Stimulated activated CD4-positive, alpha-beta T cell treated with anti-CD3 and anti-CD28 coated beads, Interleukin-15, amount 100 ng/mL, for 48 hours (primary cell): ENCODE results near the gene LINGO1.
A peak's percentile ranks its signal among the peaks of the same experiment; 100 is the strongest.

Experiments used
- DNase-seq, 2 donors: peaks; one replicate each; pipeline ENCODE4 v3.0.0-alpha.2; 2020; ENCODE audit warnings: low read depth in 2 of 2

Gene LINGO1, protein sequence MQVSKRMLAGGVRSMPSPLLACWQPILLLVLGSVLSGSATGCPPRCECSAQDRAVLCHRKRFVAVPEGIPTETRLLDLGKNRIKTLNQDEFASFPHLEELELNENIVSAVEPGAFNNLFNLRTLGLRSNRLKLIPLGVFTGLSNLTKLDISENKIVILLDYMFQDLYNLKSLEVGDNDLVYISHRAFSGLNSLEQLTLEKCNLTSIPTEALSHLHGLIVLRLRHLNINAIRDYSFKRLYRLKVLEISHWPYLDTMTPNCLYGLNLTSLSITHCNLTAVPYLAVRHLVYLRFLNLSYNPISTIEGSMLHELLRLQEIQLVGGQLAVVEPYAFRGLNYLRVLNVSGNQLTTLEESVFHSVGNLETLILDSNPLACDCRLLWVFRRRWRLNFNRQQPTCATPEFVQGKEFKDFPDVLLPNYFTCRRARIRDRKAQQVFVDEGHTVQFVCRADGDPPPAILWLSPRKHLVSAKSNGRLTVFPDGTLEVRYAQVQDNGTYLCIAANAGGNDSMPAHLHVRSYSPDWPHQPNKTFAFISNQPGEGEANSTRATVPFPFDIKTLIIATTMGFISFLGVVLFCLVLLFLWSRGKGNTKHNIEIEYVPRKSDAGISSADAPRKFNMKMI

DNA sequence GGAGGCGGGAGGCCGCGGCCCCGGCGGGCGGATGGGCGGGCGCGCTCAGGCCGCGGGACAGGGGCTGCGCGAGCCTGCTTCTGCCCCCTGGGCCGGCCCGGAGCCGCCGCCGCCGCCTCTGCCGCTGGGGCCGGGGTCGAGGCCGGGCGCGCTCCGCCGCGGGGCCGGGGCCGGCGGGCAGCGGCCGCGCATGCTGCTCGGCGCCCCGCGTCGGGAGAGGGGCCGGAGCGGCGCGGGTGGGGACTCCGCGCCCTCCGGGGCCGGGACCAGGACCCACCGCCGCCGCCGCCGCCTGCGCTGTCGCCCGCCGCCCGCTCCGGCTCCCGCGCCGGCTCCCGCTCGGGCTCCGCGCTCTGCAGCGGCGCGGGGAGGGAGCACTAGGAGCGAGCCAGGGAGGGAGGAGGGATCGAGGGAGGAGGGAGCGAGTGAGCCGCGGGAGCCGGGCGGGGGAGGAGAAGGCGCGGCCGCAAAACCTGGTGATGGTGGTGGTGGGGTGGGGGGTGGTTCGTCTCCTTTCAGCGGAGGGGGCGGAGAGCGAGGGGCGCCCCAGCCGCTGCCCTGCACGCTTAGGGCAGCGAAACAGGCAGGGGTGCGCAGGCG, at the start of gene LINGO1:
Gene LINGO1, minus strand, starts transcription at position 379 of the 600 bp plus-strand sequence. CDS start 597 bp downstream, outside the sequence.
- no peak for DNase-seq

DNA sequence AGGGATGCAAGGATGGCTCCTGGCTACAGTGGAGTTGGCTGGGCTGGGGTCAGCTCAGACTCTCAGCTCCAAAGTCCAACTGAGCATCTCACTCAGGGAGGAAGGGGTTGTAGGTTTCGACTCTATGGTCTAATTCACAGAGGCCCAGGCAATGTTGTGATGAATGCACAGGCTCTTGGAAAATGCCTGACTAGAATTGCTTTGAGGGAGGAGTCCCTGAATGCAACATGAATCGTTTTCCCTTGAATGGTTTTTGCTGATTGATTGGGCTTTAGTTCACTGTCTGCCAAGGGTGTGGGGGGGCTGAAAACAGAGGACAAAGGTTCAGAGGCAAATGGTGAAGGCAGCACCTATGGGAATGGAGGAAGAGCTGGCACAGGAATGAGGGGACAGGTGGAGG, 48.6 kb upstream of the LINGO1 start:
- no peak for DNase-seq

DNA sequence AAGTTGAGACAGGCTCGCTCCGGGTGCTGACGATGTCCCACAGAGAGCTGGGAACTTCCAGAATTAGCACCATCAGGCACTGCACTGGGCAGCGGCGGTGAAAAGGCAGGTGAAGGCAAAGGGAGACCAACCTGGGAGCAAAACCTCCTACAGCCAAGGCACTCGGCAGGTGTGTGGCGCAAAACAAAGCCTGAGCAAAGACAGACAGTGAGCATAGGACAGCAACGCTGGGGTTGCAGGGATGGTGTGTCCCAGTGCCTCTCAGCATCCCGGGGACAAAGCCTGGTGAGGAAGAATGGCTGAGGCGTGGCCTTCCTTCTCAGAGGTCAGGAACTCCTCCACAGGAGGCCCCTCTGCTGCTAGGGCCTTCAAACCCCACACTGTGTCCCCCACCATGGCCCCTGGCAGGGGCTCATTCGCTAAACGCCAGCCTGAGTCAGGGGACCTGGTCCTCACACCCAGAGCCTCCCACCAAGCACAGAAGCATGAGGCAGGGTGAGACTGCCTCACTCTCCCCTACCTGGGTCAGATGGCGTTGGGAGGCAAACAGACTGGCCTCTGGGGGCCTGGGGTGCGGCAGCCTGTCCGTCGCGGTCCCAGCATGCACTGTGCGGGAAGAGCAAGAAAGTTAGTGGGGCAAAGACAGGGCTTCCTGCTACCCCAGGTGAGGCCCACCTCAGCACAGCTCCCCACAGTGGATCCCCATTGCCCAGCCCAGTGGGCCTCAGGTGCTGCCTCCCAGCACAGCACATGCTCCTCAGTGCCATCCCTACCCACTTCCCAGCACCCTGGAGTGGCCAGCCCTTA, 44.1 kb upstream of the LINGO1 start:
- DNase-seq: no peak

DNA sequence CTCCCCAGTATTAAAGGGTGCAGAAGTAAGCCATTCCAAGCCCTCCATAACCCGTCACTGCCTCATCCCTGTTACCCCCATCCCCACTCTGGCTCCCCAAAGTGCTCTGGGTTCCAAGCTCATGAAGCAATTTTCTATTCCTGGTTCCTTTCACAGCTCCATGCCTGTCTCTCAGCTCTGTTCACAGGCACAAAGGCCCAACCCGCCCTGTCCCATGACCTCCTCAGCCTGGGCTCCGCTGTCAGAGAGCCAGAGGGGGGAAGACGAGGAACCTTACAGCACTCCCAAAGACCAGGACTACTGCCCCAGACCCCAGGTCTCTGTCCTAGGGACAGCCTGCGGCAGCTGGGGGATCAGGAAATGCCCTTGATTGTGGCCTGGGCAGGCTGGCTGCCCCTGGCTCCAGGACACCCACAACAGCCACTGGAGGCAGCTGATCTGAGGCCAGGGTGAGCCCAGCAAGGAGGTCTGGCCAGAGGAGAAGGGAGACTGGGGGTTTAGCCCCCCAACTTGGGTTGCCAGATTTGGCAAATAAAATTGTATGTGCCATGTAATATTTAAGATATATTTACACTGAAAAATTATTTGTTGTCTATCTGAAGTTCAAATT, 43.2 kb upstream of the LINGO1 start:
- no peak for DNase-seq

DNA sequence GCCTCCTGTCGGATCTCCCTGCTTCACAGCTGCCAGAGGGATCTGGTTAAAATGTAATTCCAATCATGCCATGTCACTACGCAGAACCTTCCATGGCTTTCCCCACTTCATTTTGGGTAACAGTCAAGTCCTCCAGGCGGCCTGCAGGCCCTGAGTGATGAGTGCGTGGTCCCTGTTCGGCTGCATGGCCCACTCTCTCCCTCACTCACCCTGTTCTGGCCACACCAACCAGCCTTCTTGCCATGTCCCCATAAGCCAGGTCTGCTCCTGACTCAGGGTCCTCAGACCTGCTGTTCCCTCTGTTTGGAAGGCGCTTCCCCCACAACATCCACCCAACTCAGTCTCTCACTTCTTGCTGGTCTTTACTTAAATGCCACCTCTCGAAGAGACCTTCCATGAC, 41.6 kb upstream of the LINGO1 start:
- DNase-seq: no peak

DNA sequence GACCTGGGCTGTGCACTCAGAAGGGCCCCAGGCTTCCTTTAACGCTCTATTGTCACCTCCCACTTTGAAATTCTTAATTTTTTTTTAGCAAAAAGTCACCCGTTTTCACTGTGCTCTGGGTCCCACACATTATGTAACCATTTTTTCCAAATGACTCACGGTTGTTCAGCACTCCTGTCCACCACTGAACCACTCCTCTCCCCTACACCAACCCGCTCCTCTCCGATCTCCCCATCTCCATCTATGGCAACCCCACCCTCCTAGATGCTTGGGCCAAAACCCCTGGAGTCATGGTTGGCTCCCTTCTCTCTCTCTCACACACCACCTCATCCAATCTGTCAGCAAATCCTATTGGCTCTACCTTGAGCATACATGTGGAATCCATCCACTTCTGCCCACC, 41.2 kb upstream of the LINGO1 start:
- DNase-seq: no peak

DNA sequence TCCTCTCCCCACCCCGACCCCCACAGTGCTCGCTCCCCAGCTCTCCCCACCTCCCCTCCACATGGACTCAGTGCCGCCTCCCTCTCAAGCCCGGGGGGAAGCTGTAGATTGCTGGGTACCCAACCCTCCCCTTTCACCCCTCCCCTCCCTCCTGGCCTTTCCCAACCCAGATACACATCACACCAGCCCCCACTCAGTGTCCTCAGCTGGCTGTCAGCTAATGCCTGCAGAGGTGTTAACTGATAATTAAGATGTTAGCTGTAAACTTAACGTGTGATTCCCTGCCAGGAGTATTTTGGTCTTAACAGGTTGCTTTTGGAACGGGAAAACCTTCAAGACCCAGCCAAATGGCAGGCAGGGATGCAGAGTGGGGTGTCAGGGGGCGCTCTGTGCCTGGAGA, 39.4 kb upstream of the LINGO1 start:
- DNase-seq: no peak

DNA sequence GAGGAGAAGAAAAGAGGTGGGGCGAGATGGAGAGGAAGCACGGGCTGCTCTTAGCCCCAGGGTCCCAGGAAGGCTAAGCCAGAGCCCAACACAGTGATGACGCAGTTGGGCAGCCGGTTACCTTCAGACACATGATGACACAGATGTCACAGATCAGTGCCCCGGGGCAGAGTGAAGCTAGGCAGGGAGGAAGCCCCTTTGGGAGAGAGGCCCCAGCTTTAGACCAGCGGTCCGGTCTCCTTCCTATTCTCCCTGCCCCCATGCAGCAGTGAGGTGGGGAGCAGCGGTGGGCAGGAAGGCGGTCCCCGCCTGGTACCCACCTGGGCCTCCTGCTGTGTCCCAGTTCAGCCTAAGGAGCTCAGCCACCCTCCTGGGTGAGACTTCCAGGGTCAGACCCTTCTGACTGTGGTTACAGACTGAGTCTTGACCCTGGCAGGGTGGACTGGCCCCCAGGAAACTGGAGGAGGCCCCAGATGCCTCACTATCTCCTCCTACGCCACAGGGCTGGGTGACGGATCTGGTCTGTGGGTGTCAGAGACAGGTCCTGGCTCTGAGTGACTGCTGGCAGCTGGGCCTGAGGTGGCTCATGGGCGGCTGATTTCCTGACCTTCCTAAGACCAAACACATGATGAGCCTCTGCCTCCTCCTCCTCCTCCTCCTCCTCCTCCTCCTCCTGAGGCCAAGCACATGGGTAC, 38.8 kb upstream of the LINGO1 start:
- DNase-seq: no peak

DNA sequence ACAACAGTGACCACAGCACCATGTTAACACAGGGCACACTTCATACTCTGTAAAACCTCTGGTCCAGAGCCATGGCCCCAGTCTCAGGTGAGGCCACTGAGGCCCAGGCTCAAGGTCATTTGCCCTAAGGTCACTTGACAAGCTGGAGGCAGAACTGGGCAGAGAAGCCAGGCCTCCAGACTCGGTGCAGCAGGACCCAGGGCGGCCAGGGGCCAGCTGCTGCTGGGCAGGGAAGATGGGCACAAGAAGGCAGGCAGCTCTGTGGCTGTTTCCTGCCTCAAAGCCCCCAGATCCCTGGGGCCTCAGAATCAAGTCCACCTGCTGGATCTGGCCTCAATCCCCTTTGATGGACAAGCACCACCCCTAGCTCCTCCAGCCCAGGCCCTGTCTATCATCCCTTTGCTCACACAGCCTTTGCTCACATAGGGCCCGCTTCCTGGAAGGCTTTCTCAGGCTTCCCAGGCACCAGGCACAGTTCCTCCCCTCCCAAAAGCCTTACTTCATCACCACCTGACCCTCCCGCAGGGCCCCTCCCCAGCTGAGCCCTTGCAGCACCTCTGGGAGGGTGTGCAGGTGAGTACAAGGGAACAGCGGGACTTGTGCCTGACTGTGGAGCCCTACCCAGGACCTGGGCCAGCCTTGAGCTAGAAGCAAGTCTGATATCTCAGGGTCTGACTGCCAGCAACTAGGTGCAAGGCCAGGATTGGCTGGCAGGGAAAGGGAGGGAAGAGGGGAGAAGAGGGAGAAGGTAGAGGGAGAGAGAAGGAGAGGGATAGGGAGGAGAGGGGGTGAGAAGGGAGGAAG, 38.0 kb upstream of the LINGO1 start:
- DNase-seq: no peak

DNA sequence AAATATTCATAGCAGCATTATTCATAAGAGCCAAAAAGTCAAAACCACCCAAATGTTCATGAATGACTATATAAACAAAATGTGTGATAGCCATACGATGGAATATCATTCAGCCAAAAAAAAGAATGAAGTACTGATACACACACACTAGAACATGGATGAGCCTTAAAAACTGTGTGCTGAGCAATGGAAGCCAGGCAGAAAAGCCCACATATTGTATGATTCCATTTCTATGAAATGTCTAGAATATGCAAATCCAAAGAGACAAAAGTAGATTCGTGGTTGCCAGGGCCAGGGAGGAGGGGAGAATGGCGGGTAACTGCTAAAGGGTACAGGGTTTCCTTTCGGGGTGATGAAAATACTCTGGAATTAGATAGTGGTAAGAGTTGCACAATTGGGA, 37.2 kb upstream of the LINGO1 start:
- no peak for DNase-seq

DNA sequence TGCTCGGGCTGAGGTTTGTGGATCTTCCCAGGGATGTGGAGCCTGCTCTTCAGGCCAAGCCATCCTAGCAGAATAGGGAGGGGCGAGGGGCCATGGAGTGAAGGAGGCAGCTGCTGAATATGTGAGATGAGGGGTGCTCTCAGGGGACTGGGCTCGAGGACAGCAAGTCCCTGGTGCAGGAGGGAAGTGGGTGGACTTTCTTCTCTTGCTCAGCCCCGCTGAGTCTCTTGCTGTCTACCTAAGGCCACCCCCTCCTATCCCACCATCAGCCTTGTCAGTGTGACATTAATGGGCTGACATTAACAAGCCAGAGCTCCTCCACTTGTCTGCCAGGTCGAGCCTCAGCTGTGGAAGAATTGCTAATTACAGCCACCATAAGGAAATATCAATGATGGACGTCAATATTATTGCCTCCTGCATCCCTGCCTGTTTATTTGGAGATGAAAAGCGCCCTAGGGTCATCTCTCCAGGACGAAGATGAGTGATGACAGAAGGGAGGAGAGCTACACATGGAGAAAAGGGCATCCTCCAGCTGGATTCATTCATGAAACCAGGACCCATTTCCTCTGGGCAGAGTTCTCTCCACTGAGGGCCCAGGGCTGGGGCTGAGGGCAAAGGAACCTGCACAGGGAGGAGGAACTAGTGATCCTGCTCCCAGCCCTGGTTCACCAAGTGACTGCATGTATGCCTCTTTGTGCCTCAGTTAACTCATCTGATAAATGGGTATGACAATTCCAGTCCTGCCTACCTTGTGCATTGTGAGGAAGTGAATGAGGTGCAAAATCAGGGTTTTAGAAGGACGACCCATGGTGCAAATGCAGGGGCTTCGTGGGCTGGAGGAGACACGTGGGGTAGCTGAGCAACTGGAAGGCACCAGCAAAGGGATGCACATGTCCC, 34.9 kb upstream of the LINGO1 start:
- DNase-seq: no peak

DNA sequence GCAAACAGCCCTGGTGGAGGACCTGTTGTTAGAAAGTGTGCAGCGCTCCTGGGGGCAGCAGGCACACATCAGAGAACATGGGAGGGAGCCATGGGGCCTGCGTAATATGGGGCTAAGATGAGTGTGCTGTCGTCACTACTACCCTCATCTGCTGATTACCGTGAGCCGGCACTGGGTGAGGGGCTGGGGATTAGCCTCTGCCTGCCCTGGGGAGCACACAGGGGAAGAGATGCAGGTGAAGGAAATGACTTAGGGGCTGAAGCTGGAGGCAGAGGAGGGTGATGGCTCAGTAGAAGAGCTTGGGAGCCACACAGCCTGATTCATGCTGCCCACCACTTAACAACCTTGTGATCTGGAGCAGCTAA, 33.6 kb upstream of the LINGO1 start:
- DNase-seq: no peak

DNA sequence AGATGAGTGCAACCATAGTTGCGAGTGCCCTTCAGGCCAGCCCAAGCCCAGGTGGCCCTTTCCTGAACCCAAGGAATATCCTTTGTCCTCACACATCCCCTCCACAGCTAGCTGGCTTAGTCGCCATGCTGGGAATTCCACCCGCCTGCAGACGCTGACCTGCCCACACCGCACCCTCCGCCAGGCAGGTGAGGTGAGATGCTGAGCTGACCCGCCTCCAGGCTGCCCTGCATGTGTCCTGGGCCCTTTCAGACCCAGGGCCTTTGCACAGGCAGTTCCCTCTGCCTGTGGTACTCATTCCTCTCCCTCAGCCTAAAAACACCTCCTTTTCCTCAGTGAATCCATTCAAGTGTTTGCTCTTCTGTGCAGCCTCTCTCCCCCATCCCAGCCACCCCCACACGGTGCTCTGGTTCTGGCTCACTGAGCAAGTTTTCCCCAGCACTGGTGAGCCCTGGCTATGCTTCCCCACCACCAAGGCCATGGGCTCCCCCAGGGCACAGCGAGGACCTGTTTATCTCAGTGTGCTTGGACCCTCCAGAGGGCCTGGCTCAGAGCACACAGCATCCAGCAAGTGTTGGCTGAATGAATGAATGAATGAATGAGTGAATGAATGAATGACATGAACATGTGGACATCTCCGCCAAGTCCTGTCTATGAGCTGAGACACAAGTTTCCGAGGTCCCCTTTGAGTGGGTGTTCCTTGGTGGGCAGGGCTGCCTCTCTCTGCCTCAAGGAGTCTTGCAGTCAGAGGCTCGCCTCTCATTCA, 33.0 kb upstream of the LINGO1 start:
- no peak for DNase-seq

DNA sequence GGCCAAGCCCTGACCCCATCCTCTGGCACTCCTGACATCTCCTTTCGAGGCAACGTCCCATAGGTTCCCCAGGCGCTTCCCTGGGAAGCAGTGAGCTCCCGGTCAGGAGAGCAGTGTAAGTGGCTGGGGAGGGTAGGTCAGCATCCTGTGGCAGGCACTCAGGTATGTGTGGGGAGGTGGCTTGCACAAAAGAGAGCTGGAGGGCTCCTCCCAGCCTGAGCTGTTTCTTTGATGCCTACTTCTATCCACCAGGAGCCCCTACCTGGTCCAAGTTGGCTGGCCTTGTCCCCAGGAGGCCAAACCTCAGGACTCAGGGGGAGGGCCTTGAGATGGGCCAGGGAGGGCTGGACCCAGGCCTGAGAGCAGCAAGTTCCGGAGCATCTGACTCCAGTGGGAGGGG, 31.7 kb upstream of the LINGO1 start:
- no peak for DNase-seq

DNA sequence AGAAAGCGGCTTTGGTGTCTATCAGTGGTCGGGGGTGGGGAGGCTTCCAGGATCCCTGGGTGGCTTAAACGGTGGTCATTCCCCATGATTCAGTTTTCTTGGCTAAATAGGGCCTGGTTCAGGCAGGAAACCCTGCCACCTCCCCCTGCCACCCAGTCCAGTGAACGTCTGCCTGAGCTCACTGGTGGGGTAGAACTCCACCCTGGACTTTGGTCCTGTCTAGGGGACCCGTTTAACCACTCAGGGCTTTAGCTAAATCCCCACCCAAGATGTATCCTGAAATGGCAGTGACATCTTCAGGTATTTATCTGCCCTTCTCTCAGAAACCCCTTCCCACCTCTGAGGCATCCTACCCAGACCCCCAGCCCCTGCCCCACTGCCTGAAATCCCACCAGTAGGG, 30.5 kb upstream of the LINGO1 start:
- no peak for DNase-seq

DNA sequence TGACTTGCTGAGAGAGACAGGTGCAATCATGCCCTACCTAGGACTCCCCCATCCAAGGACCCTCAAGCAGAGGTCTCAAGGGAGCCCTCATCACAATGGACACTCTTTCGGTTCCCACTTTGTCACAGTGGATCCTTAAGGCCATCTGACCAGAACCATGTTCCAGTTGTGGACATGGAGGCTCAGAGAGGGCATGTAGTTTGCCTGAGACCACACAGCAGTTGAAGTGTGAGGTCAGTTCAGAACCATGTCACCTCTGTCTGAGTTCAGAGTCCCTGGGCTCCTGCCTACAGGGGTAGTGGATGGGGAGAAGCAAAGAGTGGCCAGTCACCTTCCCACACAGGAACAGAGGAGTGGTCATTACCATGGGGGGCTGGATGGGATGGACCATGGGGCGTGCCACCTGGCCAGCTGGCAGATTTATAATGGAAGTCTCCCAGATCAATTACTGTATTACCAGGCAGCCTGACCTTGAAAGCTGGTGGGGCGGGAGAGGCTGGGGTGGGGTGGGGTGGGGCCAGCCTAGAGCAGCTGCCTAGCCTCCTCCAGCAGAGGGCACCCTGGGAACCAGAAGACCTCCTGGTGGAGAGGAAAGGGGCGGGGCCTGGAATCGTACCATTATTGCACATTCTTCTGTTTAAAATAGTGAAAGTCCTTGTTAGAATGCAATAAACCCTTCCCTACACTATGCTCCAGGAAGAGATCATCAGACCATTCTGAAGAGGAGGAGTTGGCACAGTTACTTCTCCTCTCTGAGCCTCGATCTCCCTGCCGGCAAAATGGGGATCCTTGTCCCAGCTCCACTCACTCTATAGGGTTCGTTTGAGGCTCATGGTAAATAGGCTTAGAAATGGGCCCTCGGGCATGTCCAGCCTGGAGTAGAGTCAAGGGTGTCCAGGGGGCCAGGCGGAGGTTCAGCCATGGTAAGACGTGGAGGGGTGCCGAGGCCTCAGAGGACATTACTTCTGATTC, 26.9 kb upstream of the LINGO1 start:
- DNase-seq: peak in 1 of 2 donors; percentile 23

DNA sequence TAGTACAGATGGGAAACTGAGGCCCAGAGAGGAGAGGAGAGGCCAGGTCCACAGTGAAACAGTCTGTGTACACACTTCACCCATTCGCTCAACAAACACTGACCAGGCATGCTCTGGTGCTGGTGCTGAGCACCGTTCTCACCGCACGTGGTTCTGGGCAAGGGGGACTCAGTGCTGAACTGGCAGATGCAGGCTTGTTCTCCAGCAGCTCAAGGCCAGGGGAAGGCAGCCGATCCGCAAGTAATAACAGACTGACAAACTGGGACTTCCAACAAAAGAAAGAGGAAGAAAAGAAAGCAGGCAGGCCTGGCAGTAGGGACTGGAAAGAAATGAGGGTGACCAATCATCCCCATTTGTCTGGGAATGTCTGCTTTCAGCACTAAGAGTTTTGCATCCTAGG, 25.6 kb upstream of the LINGO1 start:
- no peak for DNase-seq
